Uterus (tissue), 4 donors: ENCODE data around the gene KLF7. TPM values are rescaled to one million over a fixed set of nuclear protein-coding genes. Genes with fewer than 3 reads are reported as not detected.

Source experiments
- DNase-seq, 2 donors: peaks; one replicate each; pipeline ENCODE4 v3.0.0-alpha.2; 2019 to 2020
- H3K27ac ChIP-seq, 2 donors: fragments of 200-600 bp; sonication (generic); 1 replicate in 1 of 2; 2 replicates in 1 of 2; pipeline ENCODE4 v1.5.1; 2016 to 2018
- H3K27me3 ChIP-seq, 2 donors: fragments of 200-600 bp; sonication (generic); one replicate each; pipeline ENCODE4 v1.5.1; 2018 to 2019; ENCODE audit warnings: control low read depth in 1 of 2
- H3K36me3 ChIP-seq, 2 donors: fragments of 200-600 bp; sonication (generic); one replicate each; pipeline ENCODE4 v1.5.1; 2019; ENCODE audit warnings: control low read depth in 1 of 2
- H3K4me1 ChIP-seq, 2 donors: fragments of 200-600 bp; sonication (generic); one replicate each; pipeline ENCODE4 v1.5.1; 2018 to 2019; ENCODE audit warnings: control low read depth in 1 of 2
- H3K4me3 ChIP-seq, 2 donors: fragments of 200-600 bp; sonication (generic); 1 replicate in 1 of 2; 2 replicates in 1 of 2; pipeline ENCODE4 v1.5.1; 2018 to 2019; ENCODE audit warnings: mild to moderate bottlenecking in 1 of 2
- H3K9me3 ChIP-seq, 2 donors: fragments of 200-600 bp; sonication (generic); one replicate each; pipeline ENCODE4 v1.5.1; 2019; ENCODE audit warnings: control low read depth in 1 of 2
- CTCF ChIP-seq, 4 experiments: fragments of 200-600 bp in 2 of 4; fragments of 450-650 bp in 2 of 4; sonication (generic) in 2 of 4; IDR thresholded peaks; one replicate each; pipeline ENCODE4 v1.5.1; 2016 to 2019; ENCODE audit warnings: antibody characterized with exemption in 4 of 4, mild to moderate bottlenecking in 2 of 4, moderate library complexity in 1 of 4
- POLR2A ChIP-seq, 2 donors: fragments of 450-650 bp; IDR thresholded peaks; one replicate each; pipeline ENCODE4 v1.6.1; 2016; ENCODE audit warnings: antibody characterized with exemption in 2 of 2, mild to moderate bottlenecking in 1 of 2, moderate library complexity in 1 of 2
- intact Hi-C: fragments of 100-400 bp; cut with DNase I; formaldehyde crosslinking; loops from one replicate; pipeline ENCODE4 v1.15.1; 2023; ENCODE audit warnings: low total_unique reads
- total RNA-seq, 4 donors: library from RNA; depleted of rRNA in 3 of 4; stranded (reverse); fragments of >200 nt in 3 of 4; gene quantifications; one replicate each; pipeline versions ENCODE4 v1.1.0 to v1.2.4, GENCODE V29; 2014 to 2023
- donor health status: DM: yes; HTN: yes; CAD: no.

Gene KLF7
- total RNA-seq, 4 donors from 2014 or later: 20.9 to 96.0 (median 39.4) TPM

GRCh38 chr2:207082619-207083018 lies 83.1 kb downstream of the KLF7 start:
- no peaks in the 10 kb centered on the region for H3K9me3 ChIP-seq
- DNase-seq: no peak
- H3K4me3 ChIP-seq: no peak overlapping the region
- H3K27ac ChIP-seq: no peak overlapping the region
- H3K27me3 ChIP-seq: no peaks in the 10 kb centered on the region
- intact Hi-C loops: no loop called here
- TF ChIP-seq POLR2A (IDR thresholded peaks at IDR 0.05): no peak
- no peak for TF ChIP-seq CTCF (IDR thresholded peaks at IDR 0.05)
- no peaks in the 10 kb centered on the region for H3K36me3 ChIP-seq
- no peaks in the 10 kb centered on the region for H3K4me1 ChIP-seq

GRCh38 chr2:207078186-207078798 lies 87.5 kb downstream of the KLF7 start:
- H3K4me3 ChIP-seq: no peak overlapping the region
- H3K36me3 ChIP-seq: no peaks in the 10 kb centered on the region
- H3K27me3 ChIP-seq: no peaks in the 10 kb centered on the region
- no peak for DNase-seq
- H3K9me3 ChIP-seq: no peaks in the 10 kb centered on the region
- intact Hi-C loops: no loop called here
- TF ChIP-seq CTCF (IDR thresholded peaks at IDR 0.05) (no peak), POLR2A (IDR thresholded peaks at IDR 0.05) (no peak)
- H3K27ac ChIP-seq: no peak overlapping the region
- H3K4me1 ChIP-seq: no peaks in the 10 kb centered on the region

- DNase-seq: no peak
- Histone ChIP-seq H3K36me3 (no peaks in the 10 kb centered on the region), H3K27ac (no peak overlapping the region), H3K4me1 (no peaks in the 10 kb centered on the region), H3K9me3 (no peaks in the 10 kb centered on the region), H3K4me3 (no peak overlapping the region), H3K27me3 (no peaks in the 10 kb centered on the region)
- no peak for TF ChIP-seq CTCF (IDR thresholded peaks at IDR 0.05)
- no peak for TF ChIP-seq POLR2A (IDR thresholded peaks at IDR 0.05)
- intact Hi-C loops: no loop called here
Measured at GRCh38 chr2:207077266-207077665, 88.5 kb downstream of the KLF7 start.

GRCh38 chr2:207075456-207075855 lies 90.3 kb downstream of the KLF7 start:
- no peak for DNase-seq
- Histone ChIP-seq H3K27me3 (no peaks in the 10 kb centered on the region), H3K4me1 (no peaks in the 10 kb centered on the region), H3K9me3 (no peaks in the 10 kb centered on the region), H3K4me3 (no peak overlapping the region), H3K36me3 (no peaks in the 10 kb centered on the region), H3K27ac (peak overlapping the region in 1 of 2 donors; percentile 13)
- intact Hi-C loops: no loop called here
- TF ChIP-seq POLR2A (IDR thresholded peaks at IDR 0.05) (no peak), CTCF (IDR thresholded peaks at IDR 0.05) (no peak)

GRCh38 chr2:207073801-207074678 lies 91.7 kb downstream of the KLF7 start:
- TF ChIP-seq POLR2A (IDR thresholded peaks at IDR 0.05) (no peak), CTCF (IDR thresholded peaks at IDR 0.05) (no peak)
- no peak for DNase-seq

More at GRCh38 chr2:207073801-207074678, 91.7 kb downstream of the KLF7 start:
- intact Hi-C loops: no loop called here
- H3K27ac ChIP-seq: peak overlapping the region; percentile 28 to 49
- no peaks in the 10 kb centered on the region for H3K36me3 ChIP-seq
- H3K9me3 ChIP-seq: no peaks in the 10 kb centered on the region
- H3K4me1 ChIP-seq: no peaks in the 10 kb centered on the region
- H3K27me3 ChIP-seq: no peaks in the 10 kb centered on the region
- no peak overlapping the region for H3K4me3 ChIP-seq
